ENCODE measurements around the gene CEP112. TPM values are rescaled to one million over a fixed set of nuclear protein-coding genes. Genes with fewer than 3 reads are reported as not detected.

The CEP112 gene
- total RNA-seq, 6 experiments from 2014 or later, result 5.3 to 7.7 (median 6.9) TPM

- Mint-ChIP-seq H3K4me1 (ENCODE audit: low read depth) (no peaks in the 10 kb centered on the region), H3K9me3 (peaks cover 10% of the 10 kb centered on the region; the same call in 1 of the 2 replicates), H3K36me3 (ENCODE audit: low read depth) (peaks cover 13% of the 10 kb centered on the region), H3K27me3 (ENCODE audit: insufficient read depth) (no peaks in the 10 kb centered on the region; the same call in 1 of the 2 replicates), H3K4me3 (no peak overlapping the region), H3K27ac (no peak overlapping the region)
- DNase-seq, result no peak
- no peak for TF ChIP-seq CTCF (IDR thresholded peaks at IDR 0.05)
These were observed 277.1 kb downstream of the CEP112 start for GRCh38 chr17:65914784-65915342.

GRCh38 chr17:65913326-65913850 lies 278.5 kb downstream of the CEP112 start:
- Mint-ChIP-seq H3K4me3 (no peak overlapping the region), H3K4me1 (ENCODE audit: low read depth) (no peaks in the 10 kb centered on the region), H3K27me3 (ENCODE audit: insufficient read depth) (no peaks in the 10 kb centered on the region; the same call in 1 of the 2 replicates), H3K27ac (no peak overlapping the region), H3K36me3 (ENCODE audit: low read depth) (peaks cover 13% of the 10 kb centered on the region), H3K9me3 (peaks cover 10% of the 10 kb centered on the region; the same call in 1 of the 2 replicates)
- TF ChIP-seq CTCF (IDR thresholded peaks at IDR 0.05), result no peak
- no peak for DNase-seq

- DNase-seq, result no peak
- no peak overlapping the region for H3K4me3 Mint-ChIP-seq
- no peaks in the 10 kb centered on the region for H3K4me1 Mint-ChIP-seq (ENCODE audit: low read depth)
- H3K27ac Mint-ChIP-seq, result no peak overlapping the region
- H3K36me3 Mint-ChIP-seq (ENCODE audit: low read depth), result peaks cover 13% of the 10 kb centered on the region
- TF ChIP-seq CTCF (IDR thresholded peaks at IDR 0.05), result no peak
- H3K27me3 Mint-ChIP-seq (ENCODE audit: insufficient read depth), result no peaks in the 10 kb centered on the region; the same call in 1 of the 2 replicates
- H3K9me3 Mint-ChIP-seq, result peaks cover 10% of the 10 kb centered on the region; the same call in 1 of the 2 replicates
These were observed 281.1 kb downstream of the CEP112 start for GRCh38 chr17:65910836-65911235.

- Mint-ChIP-seq H3K27ac (no peak overlapping the region), H3K4me1 (ENCODE audit: low read depth) (no peaks in the 10 kb centered on the region), H3K36me3 (ENCODE audit: low read depth) (0 out of 2 replicates have a peak, but pooled peaks cover 3% of the 10 kb centered on the region), H3K4me3 (no peak overlapping the region), H3K9me3 (no peaks in the 10 kb centered on the region), H3K27me3 (ENCODE audit: insufficient read depth) (peaks cover 1% of the 10 kb centered on the region)
- TF ChIP-seq CTCF (IDR thresholded peaks at IDR 0.05), result no peak
- no peak for DNase-seq
These were observed 289.0 kb downstream of the CEP112 start for GRCh38 chr17:65902831-65903522.

GRCh38 chr17:65902155-65902554 lies 289.8 kb downstream of the CEP112 start:
- peaks cover 1% of the 10 kb centered on the region for H3K27me3 Mint-ChIP-seq (ENCODE audit: insufficient read depth)
- no peak for DNase-seq
- TF ChIP-seq CTCF (IDR thresholded peaks at IDR 0.05), result no peak
- H3K9me3 Mint-ChIP-seq, result no peaks in the 10 kb centered on the region
- H3K27ac Mint-ChIP-seq, result no peak overlapping the region
- no peaks in the 10 kb centered on the region for H3K4me1 Mint-ChIP-seq (ENCODE audit: low read depth)
- H3K4me3 Mint-ChIP-seq, result no peak overlapping the region
- 0 out of 2 replicates have a peak, but pooled peaks cover 3% of the 10 kb centered on the region for H3K36me3 Mint-ChIP-seq (ENCODE audit: low read depth)

Measured in HFFc6 (cell line).